Hematopoietic multipotent progenitor cell treated with erythropoietin and hydrocortisone succinate and interleukin-3 and kit ligand, for 6 days (in vitro differentiated cells): ENCODE data around the gene RUFY3.
"Not testable (repeated sequence)": the region's sequence is repeated elsewhere in the genome, so short reads cannot be mapped to it uniquely, and the experiment has no call there.

Experiments
- DNase-seq: peaks from one replicate; pipeline ENCODE4 v3.0.0-alpha.2; 2015

RUFY3 gene

GRCh38 chr4:70706044-70706461, 15.7 kb upstream of the RUFY3 start:
- peak; percentile 39 for DNase-seq

- DNase-seq: peak; percentile 21
These were observed 15.2 kb upstream of the RUFY3 start for GRCh38 chr4:70706516-70706915.

- DNase-seq: no peak
These were observed 12.1 kb upstream of the RUFY3 start for GRCh38 chr4:70709611-70710205.

DNA sequence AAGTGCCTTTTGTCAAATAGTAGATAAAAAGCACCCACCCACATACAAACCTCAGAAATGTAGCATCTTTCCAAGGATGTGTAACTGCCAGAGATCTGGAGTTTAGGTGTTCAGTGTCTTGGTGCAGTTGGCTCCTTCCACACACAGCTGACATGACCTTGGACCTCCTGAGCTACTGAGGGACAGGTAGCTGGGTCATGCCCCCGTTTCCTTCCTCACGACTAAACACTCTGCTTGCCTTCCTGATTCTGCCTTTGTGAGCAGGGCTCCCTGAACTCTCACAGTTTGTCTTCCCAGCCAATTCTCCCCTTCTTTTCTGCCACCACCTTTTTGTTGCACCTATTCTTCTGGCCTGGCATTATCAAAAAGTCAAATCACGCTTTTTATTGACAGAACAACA, 10.2 kb upstream of the RUFY3 start:
- no peak for DNase-seq

- DNase-seq: no peak
These were observed 9.6 kb upstream of the RUFY3 start for GRCh38 chr4:70712150-70712549.

GRCh38 chr4:70712604-70713452, 8.9 kb upstream of the RUFY3 start:
- no peak for DNase-seq

- DNase-seq: no peak
These were observed 8.2 kb upstream of the RUFY3 start for GRCh38 chr4:70713453-70714078.

- DNase-seq: no peak
These were observed 7.5 kb upstream of the RUFY3 start for GRCh38 chr4:70714079-70714887.

- no peak for DNase-seq
These were observed 6.7 kb upstream of the RUFY3 start for GRCh38 chr4:70715097-70715496.

DNA sequence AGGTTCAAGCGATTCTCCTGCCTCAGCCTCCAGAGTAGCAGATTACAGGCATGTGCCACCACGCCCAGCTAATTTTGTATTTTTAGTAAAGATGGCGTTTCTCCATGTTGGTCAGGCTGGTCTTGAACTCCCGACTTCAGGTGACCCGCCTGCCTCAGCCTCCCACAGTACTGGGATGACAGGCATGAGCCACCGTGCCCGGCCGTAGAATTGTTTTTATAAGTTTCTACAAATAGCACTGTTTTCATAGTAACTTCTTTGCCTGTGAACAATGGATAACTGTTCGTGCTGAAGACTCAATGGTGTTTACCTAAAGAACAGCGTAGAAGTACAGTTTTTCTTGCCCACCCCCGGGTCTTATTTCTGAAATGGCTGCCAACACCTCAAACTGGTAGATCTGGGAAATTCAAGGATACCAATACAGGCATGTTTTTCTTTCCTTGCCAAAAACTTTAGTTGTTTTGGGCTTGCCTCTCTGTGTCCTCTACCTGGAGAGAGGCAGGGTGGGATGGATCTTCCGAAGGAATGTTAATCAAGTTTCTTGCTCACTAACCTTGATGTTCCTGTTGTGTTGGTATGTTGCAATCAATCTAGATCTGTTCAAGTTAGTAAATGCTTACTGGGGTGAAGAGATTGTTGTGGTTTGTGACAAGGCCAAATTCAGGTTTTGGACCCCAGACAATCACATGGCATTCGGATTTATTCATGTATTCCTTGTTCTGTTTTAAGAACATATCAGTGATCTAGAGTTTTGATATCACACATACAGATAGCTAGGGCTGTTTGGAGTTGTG, 2.8 kb upstream of the RUFY3 start:
- DNase-seq: no peak

GRCh38 chr4:70722199-70722791, 531 bp downstream of the RUFY3 start:
- DNase-seq: peak; percentile 37

DNA sequence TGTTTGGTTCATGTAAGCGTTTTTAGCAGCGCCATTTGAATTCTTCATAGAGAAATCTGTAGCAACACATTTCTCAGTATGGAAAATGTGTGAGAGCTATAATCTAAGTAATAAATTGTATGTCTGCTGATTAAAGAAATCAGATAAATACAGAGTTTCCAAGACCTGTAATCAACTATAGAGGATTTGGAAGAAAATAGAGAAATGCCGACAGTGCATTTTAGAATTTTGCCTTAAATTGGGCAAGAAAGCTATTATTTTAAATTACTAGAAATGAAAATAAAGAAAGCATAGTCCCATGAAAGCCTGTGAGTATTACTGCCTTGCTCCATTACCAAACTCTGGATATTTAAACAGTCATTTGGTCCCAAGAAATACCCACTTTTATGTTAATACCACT, 2.7 kb downstream of the RUFY3 start:
- DNase-seq: no peak

GRCh38 chr4:70725633-70726032, 3.9 kb downstream of the RUFY3 start:
- DNase-seq: no peak

DNA sequence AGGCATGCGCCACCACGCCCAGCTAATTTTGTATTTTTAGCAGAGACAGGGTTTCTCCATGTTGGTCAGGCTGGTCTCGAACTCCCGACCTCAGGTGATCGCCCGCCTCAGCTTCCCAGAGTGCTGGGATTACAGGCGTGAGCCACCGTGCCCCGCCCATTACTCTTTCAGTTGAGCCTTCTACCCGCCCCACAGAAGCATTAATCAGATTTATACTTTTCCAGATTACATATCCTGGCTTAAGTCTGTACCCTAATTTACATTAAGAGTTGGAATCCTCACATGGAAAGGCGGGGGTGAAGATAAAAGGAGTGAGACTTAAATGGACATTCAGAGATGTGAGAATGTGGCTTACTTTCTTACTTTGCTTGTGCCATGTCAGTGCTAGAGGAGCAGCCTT, 4.8 kb downstream of the RUFY3 start:
- DNase-seq: not testable (repeated sequence)

DNA sequence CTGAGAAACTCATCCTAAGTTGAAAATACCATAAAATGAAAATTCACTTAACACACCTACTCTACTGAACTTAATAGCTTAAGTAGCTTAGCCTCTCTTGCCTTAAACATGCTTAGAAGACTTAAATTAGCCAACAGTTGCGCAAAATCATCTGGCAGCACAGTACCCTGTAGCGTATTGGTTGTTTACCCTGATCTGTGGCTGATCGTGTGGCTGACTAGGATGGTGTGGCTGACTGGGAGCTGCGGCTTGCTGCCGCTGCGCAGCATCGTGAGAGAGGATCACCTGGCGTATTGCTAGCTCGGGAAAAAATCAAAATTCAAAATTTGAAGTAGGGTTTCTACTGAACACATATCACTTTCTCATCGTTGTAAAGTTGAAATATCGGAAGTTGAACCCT, 6.3 kb downstream of the RUFY3 start:
- DNase-seq: no peak

- not testable (repeated sequence) for DNase-seq
These were observed 11.1 kb downstream of the RUFY3 start for GRCh38 chr4:70732878-70733277.

DNA sequence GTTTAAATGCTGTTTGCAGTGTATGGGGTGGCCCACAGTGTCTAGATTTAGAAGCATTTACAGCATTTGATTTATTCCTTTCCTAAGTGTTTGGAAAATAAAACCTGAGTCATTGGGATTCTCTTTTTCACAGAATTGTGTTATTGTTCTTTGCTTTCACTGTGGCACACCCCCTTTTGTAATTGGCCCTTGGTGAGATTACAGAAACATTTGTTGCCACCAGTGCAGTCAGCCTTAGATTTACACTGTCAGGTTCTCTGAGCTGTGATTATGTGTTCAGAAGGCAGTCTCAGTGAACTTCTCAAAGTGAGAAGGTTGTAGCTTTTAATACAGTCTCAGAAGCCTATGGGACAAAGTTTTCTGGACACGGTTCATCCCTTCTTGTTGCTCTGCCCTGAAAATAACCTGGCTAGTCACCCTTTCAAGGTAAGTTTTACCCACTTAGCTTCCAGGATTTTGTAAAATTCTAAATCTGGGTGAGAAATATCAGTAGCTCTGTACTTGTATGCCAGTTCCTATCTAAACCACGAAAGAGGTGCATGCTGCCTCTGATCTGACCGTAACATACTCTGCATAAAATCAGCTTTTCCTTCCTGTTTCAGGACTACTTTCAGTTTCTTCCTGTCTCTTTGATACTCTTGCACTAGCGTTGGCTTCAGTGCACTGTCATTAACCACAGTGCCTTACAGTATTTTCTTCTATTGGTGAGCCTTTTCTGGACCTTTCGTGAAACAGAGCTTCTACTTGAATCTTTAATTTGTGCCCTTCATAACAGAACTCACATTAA, 12.6 kb downstream of the RUFY3 start:
- DNase-seq: peak; percentile 81

- DNase-seq: no peak
These were observed 13.2 kb downstream of the RUFY3 start for GRCh38 chr4:70734971-70735370.

DNA sequence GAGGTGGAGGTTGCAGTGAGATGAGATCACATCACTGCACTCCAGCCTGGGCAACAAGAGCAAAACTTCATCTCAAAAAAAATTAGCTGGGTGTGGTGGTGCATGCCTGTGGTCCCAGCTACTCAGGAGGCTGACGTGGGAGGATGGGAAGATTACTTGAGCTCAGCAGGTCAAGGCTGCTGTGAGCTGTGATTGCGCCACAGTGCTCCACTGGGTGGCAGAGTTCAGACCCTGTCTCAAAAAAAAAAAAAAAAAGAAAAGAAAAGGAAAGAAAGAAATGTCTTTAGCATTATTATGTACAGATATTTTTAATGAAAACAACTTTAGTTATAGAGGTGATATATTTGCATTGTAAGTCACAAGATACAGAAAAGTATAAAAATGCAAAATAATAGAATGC, 14.2 kb downstream of the RUFY3 start:
- DNase-seq: peak; percentile 78

DNA sequence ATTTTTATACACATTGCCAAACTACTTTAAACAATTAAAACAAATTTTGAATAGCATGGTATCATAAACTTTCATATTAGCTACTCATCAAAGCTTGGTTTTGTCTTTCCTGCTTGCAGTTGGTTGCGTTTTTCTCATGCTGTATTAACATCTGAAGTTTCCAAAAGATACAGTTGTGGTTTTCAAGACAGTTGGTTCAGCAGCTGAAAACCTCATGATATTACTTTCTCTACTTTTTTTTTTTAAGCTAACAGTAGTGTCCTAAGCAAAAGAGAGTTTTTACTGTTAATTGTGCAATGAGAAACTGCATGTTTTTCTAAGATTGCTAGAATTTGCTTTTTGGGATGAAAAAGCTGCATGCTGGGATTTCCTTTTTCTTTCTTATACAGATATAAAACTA, 15.2 kb downstream of the RUFY3 start:
- DNase-seq: peak; percentile 82

- no peak for DNase-seq
These were observed 15.6 kb downstream of the RUFY3 start for GRCh38 chr4:70737409-70737808.
